ENCODE results near the gene NEK10. TPM values are rescaled to one million over a fixed set of nuclear protein-coding genes. Genes with fewer than 3 reads are reported as not detected.

The NEK10 gene
- total RNA-seq, 4 donors from 2014 or later: 0.65 to 2.6 (median 1.2) TPM

DNA sequence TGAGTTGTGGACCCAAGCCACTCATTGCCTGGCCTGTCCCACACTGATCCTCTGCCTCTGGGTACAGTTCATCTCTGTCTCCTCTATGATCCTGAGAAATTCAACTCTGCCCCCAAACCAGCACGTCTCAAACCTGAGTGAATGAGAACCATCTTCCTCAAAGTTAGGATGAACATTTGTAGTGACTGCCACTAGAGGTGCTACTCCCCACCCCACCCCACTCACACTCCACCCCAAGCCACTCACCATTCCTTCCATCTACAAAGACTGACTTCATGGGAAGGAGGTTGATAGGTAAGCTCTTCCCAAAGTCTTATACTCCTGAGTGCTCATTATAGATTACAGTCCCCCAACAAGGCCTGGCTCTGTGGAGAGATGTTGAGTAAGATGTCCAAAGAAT is 43.8 kb downstream of the NEK10 start:
- DNase-seq (ENCODE audit: low spot score) (no peak), ATAC-seq (ENCODE audit: low FRiP score) (no peak)
- TF ChIP-seq, protein P1, sequence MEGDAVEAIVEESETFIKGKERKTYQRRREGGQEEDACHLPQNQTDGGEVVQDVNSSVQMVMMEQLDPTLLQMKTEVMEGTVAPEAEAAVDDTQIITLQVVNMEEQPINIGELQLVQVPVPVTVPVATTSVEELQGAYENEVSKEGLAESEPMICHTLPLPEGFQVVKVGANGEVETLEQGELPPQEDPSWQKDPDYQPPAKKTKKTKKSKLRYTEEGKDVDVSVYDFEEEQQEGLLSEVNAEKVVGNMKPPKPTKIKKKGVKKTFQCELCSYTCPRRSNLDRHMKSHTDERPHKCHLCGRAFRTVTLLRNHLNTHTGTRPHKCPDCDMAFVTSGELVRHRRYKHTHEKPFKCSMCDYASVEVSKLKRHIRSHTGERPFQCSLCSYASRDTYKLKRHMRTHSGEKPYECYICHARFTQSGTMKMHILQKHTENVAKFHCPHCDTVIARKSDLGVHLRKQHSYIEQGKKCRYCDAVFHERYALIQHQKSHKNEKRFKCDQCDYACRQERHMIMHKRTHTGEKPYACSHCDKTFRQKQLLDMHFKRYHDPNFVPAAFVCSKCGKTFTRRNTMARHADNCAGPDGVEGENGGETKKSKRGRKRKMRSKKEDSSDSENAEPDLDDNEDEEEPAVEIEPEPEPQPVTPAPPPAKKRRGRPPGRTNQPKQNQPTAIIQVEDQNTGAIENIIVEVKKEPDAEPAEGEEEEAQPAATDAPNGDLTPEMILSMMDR (IDR thresholded peaks at IDR 0.05): no peak

DNA sequence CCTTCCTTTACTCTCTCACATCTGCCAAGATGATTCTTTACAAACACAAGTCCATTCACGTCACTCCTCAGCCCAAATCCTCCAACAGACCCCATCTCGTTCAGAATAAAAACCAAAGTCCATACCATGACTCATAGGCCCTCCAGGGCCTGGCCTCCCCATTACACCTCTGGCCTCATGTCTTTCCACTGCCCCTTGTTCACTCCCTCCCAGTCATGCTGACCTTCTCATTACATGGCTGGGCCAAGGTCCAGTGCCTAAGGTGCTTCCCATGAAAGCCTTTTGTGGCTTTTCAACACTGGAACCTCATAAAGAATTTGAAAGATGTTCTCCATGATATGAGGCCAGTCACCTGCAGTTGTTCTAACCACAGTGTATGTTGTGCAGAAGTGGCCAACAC is 44.5 kb downstream of the NEK10 start:
- TF ChIP-seq, protein P1 (IDR thresholded peaks at IDR 0.05): no peak
- ATAC-seq (ENCODE audit: low FRiP score) (no peak), DNase-seq (ENCODE audit: low spot score) (no peak)

DNA sequence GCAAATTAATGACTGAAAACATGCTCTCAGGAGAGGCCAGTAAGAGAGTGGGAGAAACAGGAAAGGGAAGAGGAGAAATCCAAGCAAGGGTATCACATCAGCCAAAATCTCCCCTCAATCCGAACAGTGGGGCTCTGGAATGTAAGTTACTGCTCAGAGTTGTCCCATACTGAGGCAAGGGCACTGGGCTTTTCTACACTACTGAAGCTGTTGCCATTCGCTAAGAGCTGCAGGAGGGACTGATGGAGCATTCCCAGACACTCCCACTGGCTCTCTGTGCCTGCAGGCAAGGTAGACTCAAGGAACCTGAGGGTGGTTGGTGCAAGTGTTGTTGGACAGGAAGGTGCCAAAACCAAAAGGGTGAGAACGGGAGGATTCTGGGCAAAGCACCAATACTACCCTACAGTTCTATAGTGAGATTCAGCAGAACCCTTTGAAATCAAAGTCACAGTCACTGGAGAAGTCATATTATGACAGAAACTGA is 46.1 kb downstream of the NEK10 start:
- TF ChIP-seq, protein P1 (IDR thresholded peaks at IDR 0.05): no peak
- no peak for ATAC-seq (ENCODE audit: low FRiP score)
- DNase-seq (ENCODE audit: low spot score): no peak

DNA sequence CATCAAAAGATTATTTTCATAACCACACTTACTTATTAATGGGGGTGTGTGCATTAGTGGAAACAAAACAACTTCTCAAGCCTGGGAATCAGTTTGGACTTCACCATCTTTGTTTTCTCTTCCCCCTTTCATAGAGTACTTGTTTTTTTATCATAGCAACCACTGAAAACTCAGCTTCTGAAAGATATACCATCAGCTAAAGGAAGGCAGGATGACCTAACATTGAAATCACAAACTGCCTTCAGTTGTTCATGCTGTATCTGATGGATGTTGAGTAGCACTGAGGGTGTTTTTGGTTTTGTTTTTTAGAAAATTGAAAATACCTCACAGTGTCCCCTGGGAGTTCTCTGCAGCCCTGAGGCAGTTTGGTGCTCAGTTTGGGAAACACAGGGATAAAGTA is 46.5 kb downstream of the NEK10 start:
- TF ChIP-seq, protein P1 (IDR thresholded peaks at IDR 0.05): no peak
- DNase-seq (ENCODE audit: low spot score) (no peak), ATAC-seq (ENCODE audit: low FRiP score) (no peak)

DNA sequence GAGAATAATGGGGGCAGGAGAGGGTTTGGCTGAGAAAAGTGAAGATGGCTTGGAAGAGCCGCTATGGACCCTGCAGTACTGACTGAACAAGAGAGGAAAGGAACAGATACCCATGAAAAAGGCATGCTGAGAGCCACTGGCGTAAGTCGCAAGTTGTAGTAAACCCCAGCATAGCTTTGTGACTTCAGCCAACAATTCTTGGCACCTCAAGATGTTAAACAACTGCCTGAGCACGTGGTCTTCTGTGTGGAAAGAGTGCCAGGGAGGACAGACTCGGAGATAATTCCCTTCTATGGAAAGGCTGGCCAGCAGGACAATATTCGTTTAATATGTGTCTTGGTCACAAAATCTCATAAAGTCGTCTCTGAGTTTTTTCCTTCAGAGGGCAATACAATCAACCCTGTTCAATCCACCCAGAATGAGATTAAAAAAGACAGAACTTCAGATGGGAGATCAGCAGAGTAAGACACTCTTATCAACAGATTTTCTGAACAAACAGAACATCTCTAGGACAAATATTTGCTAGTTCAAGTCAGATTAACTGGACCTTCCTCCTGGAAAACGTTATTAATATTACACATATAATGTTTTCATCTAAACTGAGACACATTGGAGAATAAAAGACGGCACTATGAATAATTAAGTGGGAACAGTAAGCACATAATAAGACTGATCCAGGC is 49.2 kb downstream of the NEK10 start:
- no peak for ATAC-seq (ENCODE audit: low FRiP score)
- no peak for DNase-seq (ENCODE audit: low spot score)
- TF ChIP-seq, protein P1 (IDR thresholded peaks at IDR 0.05): no peak

DNA sequence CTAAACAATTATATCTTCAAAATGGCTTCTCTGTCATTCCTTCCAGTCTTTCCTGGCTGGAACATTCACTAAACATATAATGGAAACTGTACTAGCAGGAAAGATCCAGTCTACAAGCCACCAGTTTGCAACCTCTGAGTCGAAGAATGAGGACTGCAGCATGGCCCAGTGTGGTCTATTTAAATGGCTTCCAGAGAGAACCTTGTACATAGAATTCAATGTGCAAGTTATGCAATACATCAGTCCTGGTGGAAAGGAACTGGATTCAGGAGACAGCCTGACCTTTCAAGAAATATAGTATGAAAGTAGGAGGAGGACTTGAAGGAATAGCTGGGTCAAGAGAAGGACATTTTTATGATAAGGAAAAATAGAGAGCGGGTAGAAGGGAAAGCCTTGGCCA is 49.9 kb downstream of the NEK10 start:
- ATAC-seq (ENCODE audit: low FRiP score) (no peak), DNase-seq (ENCODE audit: low spot score) (no peak)
- TF ChIP-seq, protein P1 (IDR thresholded peaks at IDR 0.05): no peak

DNA sequence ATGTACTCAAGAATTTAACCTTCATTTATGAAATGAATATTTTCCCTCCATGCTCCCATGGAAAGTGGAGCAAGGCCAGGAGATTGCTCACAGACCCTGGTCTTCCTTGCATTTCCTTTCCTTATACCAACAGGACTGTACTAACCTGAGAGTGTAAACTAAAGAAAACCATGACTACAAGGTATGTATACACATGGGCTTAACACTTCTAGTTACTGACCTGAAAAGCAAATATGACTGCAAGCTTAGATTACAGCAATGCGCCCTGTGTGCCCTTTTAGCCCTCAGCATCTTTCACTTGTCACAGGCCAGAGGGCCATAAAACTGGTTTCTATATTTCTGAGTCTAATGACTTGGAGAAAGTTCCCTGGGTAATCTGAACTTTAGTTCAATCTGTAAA is 52.1 kb downstream of the NEK10 start:
- DNase-seq (ENCODE audit: low spot score) (no peak), ATAC-seq (ENCODE audit: low FRiP score) (no peak)
- TF ChIP-seq, protein P1 (IDR thresholded peaks at IDR 0.05): no peak
